Karpas-422 (cell line): Measurements from ENCODE around the gene LAMA3. TPM values are rescaled to one million over a fixed set of nuclear protein-coding genes. Genes with fewer than 3 reads are reported as not detected.

ENCODE experiments used
- DNase-seq: peaks from one replicate; pipeline ENCODE4 v3.0.0-alpha.2; 2015
- H2AFZ ChIP-seq: fragments of 200-600 bp; sonication (generic); 2 replicates; pipeline ENCODE4 v1.6.1; 2014; ENCODE audit warnings: antibody characterized with exemption, low read length, mixed read lengths
- H3K27ac ChIP-seq: fragments of 200-600 bp; sonication (generic); 2 replicates; pipeline ENCODE4 v1.5.1; 2014; ENCODE audit warnings: mild to moderate bottlenecking, low read length, moderate library complexity
- H3K27me3 ChIP-seq: fragments of 200-600 bp; sonication (generic); 2 replicates; pipeline ENCODE4 v1.6.1; 2014; ENCODE audit warnings: low read length, mixed read lengths
- H3K36me3 ChIP-seq: fragments of 200-600 bp; sonication (generic); 2 replicates; pipeline ENCODE4 v1.6.1; 2014; ENCODE audit warnings: low read length, mixed read lengths; ENCODE audit not compliant: insufficient read depth
- H3K4me1 ChIP-seq: fragments of 200-600 bp; sonication (generic); 2 replicates; pipeline ENCODE4 v1.6.1; 2014; ENCODE audit warnings: mild to moderate bottlenecking, low read length, mixed read lengths
- H3K4me2 ChIP-seq: fragments of 200-600 bp; sonication (generic); 2 replicates; pipeline ENCODE4 v1.6.1; 2014; ENCODE audit warnings: low read length, low read depth, mild to moderate bottlenecking; ENCODE audit not compliant: poor library complexity, severe bottlenecking
- H3K4me3 ChIP-seq: fragments of 200-600 bp; sonication (generic); 2 replicates; pipeline ENCODE4 v1.5.1; 2014; ENCODE audit warnings: mild to moderate bottlenecking, antibody characterized with exemption, low read length, mixed read lengths
- H3K79me2 ChIP-seq: fragments of 200-600 bp; sonication (generic); 2 replicates; pipeline ENCODE4 v1.6.1; 2014; ENCODE audit warnings: mild to moderate bottlenecking, low read length, mixed read lengths
- H3K9ac ChIP-seq: fragments of 200-600 bp; sonication (generic); 2 replicates; pipeline ENCODE4 v1.6.0; 2014; ENCODE audit warnings: low read length
- H3K9me2 ChIP-seq: fragments of 200-600 bp; sonication (generic), shearing (Covaris generic); replicated peaks from 2 replicates; pipeline ENCODE4 v1.6.0; 2014; ENCODE audit warnings: mild to moderate bottlenecking, low read length, moderate library complexity; ENCODE audit not compliant: insufficient read depth
- H3K9me3 ChIP-seq: fragments of 300-700, 200-600 bp; sonication (generic); 2 replicates; pipeline ENCODE4 v1.6.1; 2014; ENCODE audit warnings: low read length, mixed read lengths
- H4K20me1 ChIP-seq: fragments of 200-600 bp; sonication (generic); 2 replicates; pipeline ENCODE4 v1.6.1; 2014; ENCODE audit warnings: mild to moderate bottlenecking, antibody characterized with exemption, low read length, low read depth; ENCODE audit not compliant: insufficient read depth
- total RNA-seq: library from RNA; depleted of rRNA; stranded (reverse); fragments of >200 nt; shearing (Covaris generic); gene quantifications from 2 replicates; pipeline ENCODE4 v1.2.3, GENCODE V29; 2014; ENCODE audit warnings: low replicate concordance; rRNA removed

Gene LAMA3
- total RNA-seq, 1 experiment from 2014 or later: not detected

DNA sequence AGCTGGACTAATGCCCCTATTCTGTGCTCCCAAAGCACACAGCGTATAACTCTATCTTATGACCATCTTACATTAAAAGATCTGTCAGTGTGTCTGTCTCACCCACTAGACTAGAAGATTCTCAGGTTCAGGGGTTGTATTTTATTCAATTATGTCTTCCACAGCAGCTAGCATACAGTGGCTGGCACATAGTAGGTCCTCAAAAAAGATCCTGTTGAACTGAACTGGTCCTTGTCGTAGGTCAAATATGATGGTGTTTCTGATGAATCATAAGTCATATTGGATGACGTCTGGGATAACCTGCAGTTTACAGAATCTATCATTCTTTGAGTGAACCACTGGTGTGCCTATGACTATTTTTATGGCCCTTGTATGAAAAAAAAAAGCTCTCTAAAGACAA lies 314.0 kb downstream of the LAMA3 start:
- H3K4me3 ChIP-seq: no peak overlapping the region
- H4K20me1 ChIP-seq: no peaks in the 10 kb centered on the region
- DNase-seq: no peak
- H3K79me2 ChIP-seq: no peaks in the 10 kb centered on the region
- no peaks in the 10 kb centered on the region for H3K4me1 ChIP-seq
- no peak overlapping the region for H2AFZ ChIP-seq
- no peaks in the 10 kb centered on the region for H3K9me2 ChIP-seq
- no peaks in the 10 kb centered on the region for H3K36me3 ChIP-seq
- H3K9ac ChIP-seq: no peak overlapping the region
- no peak overlapping the region for H3K27ac ChIP-seq
- H3K9me3 ChIP-seq: no peaks in the 10 kb centered on the region
- H3K27me3 ChIP-seq: no peaks in the 10 kb centered on the region
- H3K4me2 ChIP-seq: no peak overlapping the region

DNA sequence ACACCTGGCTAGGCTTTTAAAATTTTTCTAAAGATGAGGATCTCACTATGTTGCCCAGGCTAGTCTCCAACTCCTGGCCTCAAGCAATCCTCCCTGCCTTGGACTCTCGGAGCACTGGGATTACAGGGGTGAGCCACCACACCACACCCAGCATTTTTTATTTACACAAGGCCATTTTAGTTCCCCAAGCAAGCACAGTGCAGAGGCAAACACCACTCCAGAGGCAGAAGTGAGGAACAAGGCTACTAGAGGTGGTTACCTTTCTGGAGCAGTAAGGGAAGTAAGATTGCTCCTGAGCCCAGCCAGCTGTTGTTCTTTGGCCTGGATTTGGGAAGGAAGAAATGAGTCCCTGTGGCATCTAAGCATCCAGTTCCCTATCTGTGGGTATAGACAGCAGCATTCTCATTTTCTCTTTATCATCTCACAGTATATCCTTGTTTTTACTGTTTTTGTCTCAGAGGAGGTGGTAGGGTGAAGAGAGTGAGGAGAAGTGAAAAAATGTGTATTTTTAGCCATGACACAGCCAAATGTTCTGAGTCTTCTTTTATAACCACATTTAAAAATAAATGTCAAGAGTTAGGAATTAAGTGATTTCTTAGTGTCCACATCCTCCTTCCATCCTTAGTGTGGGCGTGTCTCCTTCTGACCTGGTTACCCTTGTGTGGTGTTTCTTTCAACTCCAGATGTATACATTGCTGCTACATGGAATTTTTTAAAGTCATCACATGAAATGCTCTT lies 314.8 kb downstream of the LAMA3 start:
- no peaks in the 10 kb centered on the region for H3K79me2 ChIP-seq
- no peak overlapping the region for H3K9ac ChIP-seq
- H3K4me1 ChIP-seq: no peaks in the 10 kb centered on the region
- no peak for DNase-seq
- H3K4me3 ChIP-seq: no peak overlapping the region
- H4K20me1 ChIP-seq: no peaks in the 10 kb centered on the region
- no peak overlapping the region for H2AFZ ChIP-seq
- H3K4me2 ChIP-seq: no peak overlapping the region
- no peaks in the 10 kb centered on the region for H3K9me2 ChIP-seq
- no peaks in the 10 kb centered on the region for H3K27me3 ChIP-seq
- H3K27ac ChIP-seq: no peak overlapping the region
- H3K36me3 ChIP-seq: no peaks in the 10 kb centered on the region
- no peaks in the 10 kb centered on the region for H3K9me3 ChIP-seq

Other genes starting within 250 kb of the LAMA3 start
- 25.1 and 31.1 TPM in 2 replicates for gene RIOK3, start 236.2 kb upstream of the LAMA3 start, total RNA-seq
- 29.3 and 57.7 TPM in 2 replicates for gene RMC1, start 185.9 kb upstream of the LAMA3 start, total RNA-seq
- 31.1 and 63.4 TPM in 2 replicates for gene NPC1, start 102.9 kb upstream of the LAMA3 start, total RNA-seq
- not detected in 2 replicates for gene ANKRD29, start 26.5 kb upstream of the LAMA3 start, total RNA-seq